Left lung (tissue), 10 donors: ENCODE data around the gene XPO4. TPM values are rescaled to one million over a fixed set of nuclear protein-coding genes. Genes with fewer than 3 reads are reported as not detected.
"Not testable (repeated sequence)": the region's sequence is repeated elsewhere in the genome, so short reads cannot be mapped to it uniquely, and the experiment has no call there.

Source experiments
- ATAC-seq: fragments of 200-7000 bp; cut with Tn5 transposase; one replicate; pipeline ENCODE4 v1.9.1; 2020; ENCODE audit warnings: moderate library complexity
- DNase-seq, 4 donors: peaks; one replicate each; pipeline ENCODE4 v3.0.0-alpha.2; 2013 to 2020
- H3K27ac ChIP-seq, 2 donors: fragments of 200-600 bp; sonication (generic) in 1 of 2; one replicate each; pipeline versions ENCODE4 v1.5.0 to v1.8.0; 2020 to 2021
- H3K27me3 ChIP-seq, 2 donors: fragments of 200-600 bp; sonication (generic) in 1 of 2; one replicate each; pipeline versions ENCODE4 v1.5.0 to v1.8.0; 2020 to 2021
- H3K36me3 ChIP-seq, 2 donors: fragments of 200-600 bp; sonication (generic) in 1 of 2; one replicate each; pipeline versions ENCODE4 v1.5.0 to v1.8.0; 2020 to 2021
- H3K4me1 ChIP-seq, 2 donors: fragments of 200-600 bp; one replicate each; pipeline ENCODE4 v1.8.0; 2021
- H3K4me3 ChIP-seq, 2 donors: fragments of 200-600 bp; sonication (generic) in 1 of 2; one replicate each; pipeline versions ENCODE4 v1.5.0 to v1.8.0; 2020 to 2021; ENCODE audit warnings: mild to moderate bottlenecking in 1 of 2
- H3K9me3 ChIP-seq, 2 donors: fragments of 200-600 bp; sonication (generic) in 1 of 2; one replicate each; pipeline versions ENCODE4 v1.5.0 to v1.8.0; 2020 to 2021
- intact Hi-C, 2 donors: fragments of 100-400 bp; cut with DNase I; formaldehyde crosslinking; loops; one replicate each; pipeline versions ENCODE4 v1.11.2 to v1.14.2; 2022
- polyA plus RNA-seq, 6 donors: library from polyadenylated mRNA; unstranded; fragments of 120-200 nt; gene quantifications; one replicate each; pipeline ENCODE4 v1.2.1, GENCODE V29; 2013; ENCODE audit not compliant: insufficient read length in 6 of 6
- total RNA-seq, 2 donors: library from RNA; stranded (reverse); fragmentation: NEBNext Ultra II Directional; extraction: Animal tissue kit (Norgen Biotek cat#: 25700); gene quantifications; one replicate each; pipeline ENCODE4 v1.2.1, GENCODE V29; 2021
- TF ChIP-seq, protein P1 (sequence below), 2 donors: fragments of 200-600 bp; sonication (generic) in 1 of 2; IDR thresholded peaks; one replicate each; pipeline versions ENCODE4 v1.5.0 to v1.8.0; 2021; ENCODE audit warnings: antibody characterized with exemption in 2 of 2
- donor health status: DM: no; HTN: yes; CAD: no.
- donor health status: DM: no; HTN: no; CAD: no.

Gene XPO4
- total and polyA plus RNA-seq, 8 donors = 18.3 to 24.8 (median 19.4) TPM

DNA sequence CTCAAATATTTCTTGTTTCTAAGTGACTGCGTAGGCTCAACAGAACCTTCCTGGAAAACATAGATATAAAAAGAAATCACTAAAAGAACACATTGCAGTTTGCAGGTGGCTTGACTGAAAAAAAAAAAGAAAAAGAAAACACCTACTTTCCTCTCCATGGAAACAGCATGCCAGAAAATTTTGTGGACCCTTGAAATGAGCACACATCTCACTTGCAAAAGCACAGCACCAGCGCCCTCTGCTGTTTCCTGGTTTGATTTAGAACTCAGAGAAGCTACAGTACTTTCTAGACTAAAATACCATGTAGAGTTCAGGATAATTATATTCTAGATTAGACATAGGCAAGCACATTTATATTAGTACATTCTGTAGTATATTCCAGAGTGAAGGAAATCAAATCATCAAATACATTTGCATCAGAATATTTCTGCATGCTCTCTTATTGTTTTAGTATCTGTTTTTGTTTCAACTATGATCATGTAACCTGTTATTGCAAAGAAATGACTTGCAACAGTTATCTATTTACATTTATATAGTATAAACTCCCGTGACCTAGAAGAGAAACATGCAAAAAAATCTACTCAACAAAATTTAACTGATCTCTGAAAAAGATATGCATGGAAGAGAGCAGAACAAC, 22.3 kb upstream of the XPO4 start:
- H3K27me3 ChIP-seq = no peaks in the 10 kb centered on the region
- no peaks in the 10 kb centered on the region for H3K9me3 ChIP-seq
- ATAC-seq (peak; percentile 89), DNase-seq (peak in 2 of 4 donors; percentile 76 to 91)
- H3K4me3 ChIP-seq = no peak overlapping the region
- H3K4me1 ChIP-seq = no peaks in the 10 kb centered on the region
- intact Hi-C loops = loop anchor here in 1 of 2 donors (10.0 kb wide), 3 partner anchors 210 to 740 kb away; no protein-coding TSS in a partner anchor
- H3K27ac ChIP-seq = no peak overlapping the region
- TF ChIP-seq, protein P1, sequence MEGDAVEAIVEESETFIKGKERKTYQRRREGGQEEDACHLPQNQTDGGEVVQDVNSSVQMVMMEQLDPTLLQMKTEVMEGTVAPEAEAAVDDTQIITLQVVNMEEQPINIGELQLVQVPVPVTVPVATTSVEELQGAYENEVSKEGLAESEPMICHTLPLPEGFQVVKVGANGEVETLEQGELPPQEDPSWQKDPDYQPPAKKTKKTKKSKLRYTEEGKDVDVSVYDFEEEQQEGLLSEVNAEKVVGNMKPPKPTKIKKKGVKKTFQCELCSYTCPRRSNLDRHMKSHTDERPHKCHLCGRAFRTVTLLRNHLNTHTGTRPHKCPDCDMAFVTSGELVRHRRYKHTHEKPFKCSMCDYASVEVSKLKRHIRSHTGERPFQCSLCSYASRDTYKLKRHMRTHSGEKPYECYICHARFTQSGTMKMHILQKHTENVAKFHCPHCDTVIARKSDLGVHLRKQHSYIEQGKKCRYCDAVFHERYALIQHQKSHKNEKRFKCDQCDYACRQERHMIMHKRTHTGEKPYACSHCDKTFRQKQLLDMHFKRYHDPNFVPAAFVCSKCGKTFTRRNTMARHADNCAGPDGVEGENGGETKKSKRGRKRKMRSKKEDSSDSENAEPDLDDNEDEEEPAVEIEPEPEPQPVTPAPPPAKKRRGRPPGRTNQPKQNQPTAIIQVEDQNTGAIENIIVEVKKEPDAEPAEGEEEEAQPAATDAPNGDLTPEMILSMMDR (IDR thresholded peaks at IDR 0.05) = peak; percentile 65 to 70
- H3K36me3 ChIP-seq = no peaks in the 10 kb centered on the region

DNA sequence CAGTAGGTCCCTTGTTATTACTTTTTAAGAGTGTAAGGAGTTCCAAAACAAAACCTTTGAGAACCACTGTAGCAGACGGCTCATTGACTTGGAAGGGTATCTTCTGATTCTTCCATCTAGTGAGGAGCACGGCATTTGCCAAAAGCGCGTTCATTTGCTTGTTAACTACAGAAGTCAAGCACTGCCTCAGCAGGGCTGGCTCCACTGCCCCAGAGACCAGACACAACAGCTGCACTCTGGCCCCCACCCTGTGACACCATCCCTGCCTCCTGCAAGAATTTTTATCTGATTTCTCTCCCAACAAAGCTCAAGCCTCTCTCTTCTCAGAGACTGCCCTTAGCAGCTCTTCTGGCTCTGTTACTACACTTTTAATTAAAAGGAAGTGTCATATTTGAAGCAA, 20.7 kb upstream of the XPO4 start:
- H3K4me3 ChIP-seq = no peak overlapping the region
- intact Hi-C loops = loop anchor here in 1 of 2 donors (10.0 kb wide), 3 partner anchors 208 to 738 kb away; no protein-coding TSS in a partner anchor
- no peaks in the 10 kb centered on the region for H3K9me3 ChIP-seq
- TF ChIP-seq, protein P1 (IDR thresholded peaks at IDR 0.05) = no peak
- ATAC-seq (no peak), DNase-seq (no peak)
- H3K27ac ChIP-seq = no peak overlapping the region
- no peaks in the 10 kb centered on the region for H3K4me1 ChIP-seq
- H3K36me3 ChIP-seq = no peaks in the 10 kb centered on the region
- no peaks in the 10 kb centered on the region for H3K27me3 ChIP-seq

DNA sequence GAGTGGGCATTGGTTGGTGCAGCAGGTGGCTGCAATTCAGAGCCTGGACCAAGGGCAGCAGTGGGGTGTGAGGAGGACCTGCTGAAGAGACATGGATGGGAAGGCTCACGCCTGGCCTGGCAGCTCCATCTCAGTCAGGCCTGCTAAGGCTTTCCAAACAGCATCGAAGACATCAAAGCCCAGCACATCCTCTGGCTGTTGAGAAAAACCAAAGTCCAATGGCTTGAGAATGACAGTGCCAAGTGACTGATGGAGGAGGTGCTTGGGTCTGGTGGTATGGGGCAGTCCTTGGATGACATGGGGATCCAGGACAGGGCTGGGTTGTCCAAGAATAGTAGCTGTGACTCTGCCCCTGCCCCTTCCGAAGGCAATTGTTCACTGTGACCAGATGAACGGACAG, 19.0 kb upstream of the XPO4 start:
- ATAC-seq (no peak), DNase-seq (no peak)
- Histone ChIP-seq H3K4me3 (no peak overlapping the region), H3K27ac (no peak overlapping the region), H3K27me3 (no peaks in the 10 kb centered on the region), H3K36me3 (no peaks in the 10 kb centered on the region), H3K4me1 (no peaks in the 10 kb centered on the region), H3K9me3 (no peaks in the 10 kb centered on the region)
- TF ChIP-seq, protein P1 (IDR thresholded peaks at IDR 0.05) = no peak
- intact Hi-C loops = loop anchor here in 1 of 2 donors (10.0 kb wide), 3 partner anchors 207 to 737 kb away; no protein-coding TSS in a partner anchor

DNA sequence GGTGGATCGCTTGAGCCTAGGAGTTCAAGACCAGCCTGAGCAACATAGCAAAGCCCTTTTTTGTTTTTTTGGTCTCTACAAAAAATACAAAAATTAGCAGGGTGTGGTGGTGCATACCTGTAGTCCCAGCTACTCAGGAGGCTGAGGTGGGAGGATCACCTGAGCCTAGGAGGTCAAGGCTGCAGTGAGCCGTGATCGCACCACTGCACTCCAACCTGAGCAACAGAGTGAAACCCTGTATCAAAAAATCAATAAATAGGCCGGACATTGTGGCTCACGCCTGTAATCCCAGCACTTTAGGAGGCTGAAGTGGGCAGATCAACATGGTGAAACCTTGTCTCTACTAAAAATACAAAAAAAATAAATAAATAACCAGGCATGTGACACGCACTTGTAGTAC, 13.1 kb upstream of the XPO4 start:
- intact Hi-C loops, H3K4me3 ChIP-seq, H3K9me3 ChIP-seq, H3K27me3 ChIP-seq, DNase-seq, ATAC-seq, H3K4me1 ChIP-seq, H3K27ac ChIP-seq, H3K36me3 ChIP-seq: not testable (repeated sequence)

DNA sequence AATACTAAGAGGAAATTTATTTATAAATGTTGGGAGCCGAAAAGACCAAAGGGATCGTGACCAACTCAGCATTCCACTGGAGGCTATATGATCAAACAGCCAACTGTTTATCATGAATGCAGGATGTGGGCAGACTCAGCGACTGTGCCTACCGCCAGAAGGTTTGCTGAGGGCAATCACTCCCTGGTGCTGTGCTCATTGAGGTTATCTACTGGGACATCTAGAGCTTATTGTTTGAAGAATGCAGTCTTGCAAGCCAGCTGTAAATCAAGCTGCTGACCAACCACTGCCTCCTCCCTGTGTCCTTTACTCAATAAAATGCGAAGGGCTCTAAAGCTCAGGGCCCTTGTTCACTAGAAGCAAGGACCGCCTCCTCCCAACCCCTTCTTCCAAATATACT, 8.5 kb upstream of the XPO4 start:
- no peak overlapping the region for H3K27ac ChIP-seq
- H3K27me3 ChIP-seq = no peaks in the 10 kb centered on the region
- ATAC-seq (no peak), DNase-seq (no peak)
- H3K9me3 ChIP-seq = no peaks in the 10 kb centered on the region
- no peaks in the 10 kb centered on the region for H3K36me3 ChIP-seq
- no peak overlapping the region for H3K4me3 ChIP-seq
- H3K4me1 ChIP-seq = no peaks in the 10 kb centered on the region
- intact Hi-C loops = no loop called here
- TF ChIP-seq, protein P1 (IDR thresholded peaks at IDR 0.05) = no peak
